Right lobe of liver (tissue), 6 donors: ENCODE measurements around the gene NUP210L. TPM values are rescaled to one million over a fixed set of nuclear protein-coding genes. Genes with fewer than 3 reads are reported as not detected.

ENCODE experiments used
- ATAC-seq, 4 donors: fragments of 200-7000 bp; cut with Tn5 transposase; one replicate each; pipeline ENCODE4 v1.9.1; 2020; ENCODE audit warnings: mild to moderate bottlenecking in 4 of 4, moderate library complexity in 4 of 4
- DNase-seq, 3 donors: peaks; one replicate each; pipeline ENCODE4 v3.0.0-alpha.2; 2020
- H3K27ac ChIP-seq, 3 donors: fragments of 200-600 bp; one replicate each; pipeline ENCODE4 v1.8.0; 2022
- H3K27me3 ChIP-seq, 2 donors: fragments of 200-600 bp; one replicate each; pipeline ENCODE4 v1.8.0; 2022
- H3K36me3 ChIP-seq, 4 donors: fragments of 200-600 bp; sonication (generic) in 1 of 4; one replicate each; pipeline versions ENCODE4 v1.5.1 to v1.8.0; 2017 to 2022; ENCODE audit warnings: control low read depth in 1 of 4
- H3K4me1 ChIP-seq, 4 donors: fragments of 200-600 bp; sonication (generic) in 1 of 4; one replicate each; pipeline versions ENCODE4 v1.5.1 to v1.8.0; 2017 to 2022; ENCODE audit warnings: control low read depth in 1 of 4
- H3K4me3 ChIP-seq, 3 donors: fragments of 200-600 bp; one replicate each; pipeline ENCODE4 v1.8.0; 2022
- H3K9me3 ChIP-seq, 4 donors: fragments of 200-600 bp; sonication (generic) in 1 of 4; one replicate each; pipeline versions ENCODE4 v1.5.1 to v1.8.0; 2017 to 2022; ENCODE audit warnings: control low read depth in 1 of 4
- POLR2A ChIP-seq: fragments of 450-650 bp; IDR thresholded peaks from one replicate; pipeline ENCODE4 v1.6.1; 2017; ENCODE audit warnings: antibody characterized with exemption, mild to moderate bottlenecking
- WGBS: methylation state at CpG from one replicate; pipeline ENCODE4 v1.1.6; 2018; ENCODE audit warnings: low coverage, low lambda C conversion rate; ENCODE audit not compliant: insufficient coverage; ENCODE audit errors: missing lambda C conversion rate; 5-methylcytosine and 5-hydroxymethylcytosine counted together
- intact Hi-C, 2 donors: fragments of 100-400 bp; cut with DNase I; formaldehyde crosslinking; loops; one replicate each; pipeline versions ENCODE4 v1.11.2 to v1.14.1; 2022
- total RNA-seq, 6 experiments: library from RNA; depleted of rRNA in 2 of 6; stranded (reverse); fragments of >200 nt in 2 of 6; fragmentation: NEBNext Ultra II Directional in 3 of 6; extraction: Animal tissue kit (Norgen Biotek cat#: 25700) in 3 of 6; gene quantifications; one replicate each; pipeline versions ENCODE4 v1.1.0 to v1.2.4, GENCODE V29; 2016 to 2023
- TF ChIP-seq, protein P1 (sequence below), 4 donors: fragments of 200-600 bp in 3 of 4; fragments of 450-650 bp in 1 of 4; IDR thresholded peaks; one replicate each; pipeline versions ENCODE4 v1.5.1 to v1.8.0; 2016 to 2022; ENCODE audit warnings: antibody characterized with exemption in 4 of 4, mild to moderate bottlenecking in 2 of 4
- donor health status: DM: no; HTN: yes; CAD: no.
- donor health status: DM: no; HTN: no; CAD: no.
- donor health status: DM: no; HTN: no; CAD: no.
- donor health status: DM: no; HTN: yes; CAD: no.
- donor health status: DM: no; HTN: yes; CAD: no.

NUP210L gene
- total RNA-seq, 6 experiments from 2014 or later = 0.14 TPM; not detected in 5

DNA sequence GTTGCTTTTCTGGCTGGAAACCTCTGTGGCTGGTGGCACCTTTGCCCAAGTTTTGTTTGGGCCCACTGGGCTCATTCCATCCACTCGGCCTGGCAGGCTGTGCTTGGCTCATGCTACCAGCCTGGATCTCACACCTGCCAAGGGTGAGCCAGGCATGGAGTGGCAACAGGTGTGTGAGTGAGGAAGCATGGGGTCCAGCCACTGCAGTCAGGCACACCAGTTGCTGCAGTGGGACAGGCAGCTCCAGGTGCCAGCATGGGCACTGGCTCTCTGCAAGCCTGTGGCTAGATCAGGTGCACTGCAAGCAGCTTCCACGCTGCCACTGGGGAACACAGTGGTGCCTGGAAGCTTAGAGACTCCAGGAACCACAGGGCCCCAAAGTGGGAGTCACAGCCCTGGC, 57.0 kb downstream of the NUP210L start:
- Histone ChIP-seq H3K9me3 (no peaks in the 10 kb centered on the region), H3K27ac (no peak overlapping the region), H3K27me3 (no peaks in the 10 kb centered on the region), H3K4me1 (no peaks in the 10 kb centered on the region), H3K4me3 (no peak overlapping the region), H3K36me3 (no peaks in the 10 kb centered on the region)
- WGBS = no CpG with 5 or more reads among the region's 2 CpGs
- no peak for DNase-seq
- TF ChIP-seq, protein P1, sequence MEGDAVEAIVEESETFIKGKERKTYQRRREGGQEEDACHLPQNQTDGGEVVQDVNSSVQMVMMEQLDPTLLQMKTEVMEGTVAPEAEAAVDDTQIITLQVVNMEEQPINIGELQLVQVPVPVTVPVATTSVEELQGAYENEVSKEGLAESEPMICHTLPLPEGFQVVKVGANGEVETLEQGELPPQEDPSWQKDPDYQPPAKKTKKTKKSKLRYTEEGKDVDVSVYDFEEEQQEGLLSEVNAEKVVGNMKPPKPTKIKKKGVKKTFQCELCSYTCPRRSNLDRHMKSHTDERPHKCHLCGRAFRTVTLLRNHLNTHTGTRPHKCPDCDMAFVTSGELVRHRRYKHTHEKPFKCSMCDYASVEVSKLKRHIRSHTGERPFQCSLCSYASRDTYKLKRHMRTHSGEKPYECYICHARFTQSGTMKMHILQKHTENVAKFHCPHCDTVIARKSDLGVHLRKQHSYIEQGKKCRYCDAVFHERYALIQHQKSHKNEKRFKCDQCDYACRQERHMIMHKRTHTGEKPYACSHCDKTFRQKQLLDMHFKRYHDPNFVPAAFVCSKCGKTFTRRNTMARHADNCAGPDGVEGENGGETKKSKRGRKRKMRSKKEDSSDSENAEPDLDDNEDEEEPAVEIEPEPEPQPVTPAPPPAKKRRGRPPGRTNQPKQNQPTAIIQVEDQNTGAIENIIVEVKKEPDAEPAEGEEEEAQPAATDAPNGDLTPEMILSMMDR (IDR thresholded peaks at IDR 0.05) = no peak
- TF ChIP-seq POLR2A = no peak
- ATAC-seq = no peak
- intact Hi-C loops = no loop called here

DNA sequence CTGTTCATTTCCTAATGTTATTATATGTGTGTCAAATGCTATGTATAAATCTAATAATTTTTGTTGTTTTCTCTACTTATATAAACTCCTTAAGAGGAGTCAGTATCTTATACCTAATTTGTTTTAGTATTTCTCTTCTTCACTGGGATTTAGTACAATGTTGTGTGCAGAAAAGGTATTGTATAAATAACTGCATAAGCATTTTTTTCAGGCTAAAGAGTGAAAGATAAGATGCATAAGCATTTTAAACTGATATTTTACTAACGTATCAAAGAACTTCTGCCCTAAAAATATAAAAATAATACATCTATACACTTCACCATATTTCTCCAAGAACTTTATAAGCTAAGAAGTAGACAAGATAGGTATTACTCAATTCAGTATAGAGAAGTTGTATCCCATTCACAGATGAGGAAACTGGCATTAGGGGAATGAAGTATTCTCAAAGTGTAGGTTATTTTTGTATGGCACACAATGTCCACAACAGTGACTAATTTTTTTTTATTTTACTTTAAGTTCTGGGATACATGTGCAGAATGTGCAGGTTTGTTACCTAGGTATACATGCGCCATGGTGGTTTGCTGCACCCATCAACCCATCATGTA, 59.3 kb downstream of the NUP210L start:
- ATAC-seq (no peak), DNase-seq (no peak)
- Histone ChIP-seq H3K36me3 (no peaks in the 10 kb centered on the region), H3K27ac (no peak overlapping the region), H3K9me3 (no peaks in the 10 kb centered on the region), H3K27me3 (no peaks in the 10 kb centered on the region), H3K4me1 (no peaks in the 10 kb centered on the region), H3K4me3 (no peak overlapping the region)
- WGBS = 44% methylated on average over 2 of the region's 2 CpGs
- intact Hi-C loops = no loop called here
- no peak for TF ChIP-seq POLR2A
- TF ChIP-seq, protein P1 (IDR thresholded peaks at IDR 0.05) = no peak

DNA sequence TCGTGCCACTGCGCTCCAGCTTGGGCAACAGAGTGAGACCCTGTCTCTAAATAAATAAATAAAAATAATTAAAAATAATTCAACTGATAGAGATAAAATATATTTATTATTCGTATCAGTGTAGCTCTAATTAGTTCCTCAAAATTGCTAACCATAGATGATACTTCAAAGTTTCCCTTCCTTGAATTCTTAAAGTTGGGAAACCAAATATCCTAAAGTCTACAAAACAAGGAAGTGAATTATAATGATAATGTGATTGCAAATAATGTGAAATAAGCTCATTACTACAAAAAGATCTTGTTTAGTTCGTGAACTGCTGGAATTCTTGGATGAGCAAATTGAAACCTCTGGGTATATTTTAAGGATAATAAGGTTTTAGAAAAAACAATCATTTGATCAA, 60.5 kb downstream of the NUP210L start:
- Histone ChIP-seq H3K4me3 (no peak overlapping the region), H3K27me3 (no peaks in the 10 kb centered on the region), H3K9me3 (no peaks in the 10 kb centered on the region), H3K36me3 (no peaks in the 10 kb centered on the region), H3K4me1 (no peaks in the 10 kb centered on the region), H3K27ac (no peak overlapping the region)
- TF ChIP-seq, protein P1 (IDR thresholded peaks at IDR 0.05) = no peak
- TF ChIP-seq POLR2A = no peak
- no peak for ATAC-seq
- no peak for DNase-seq
- intact Hi-C loops = no loop called here
- 85% methylated on average over 4 of the region's 4 CpGs for WGBS

DNA sequence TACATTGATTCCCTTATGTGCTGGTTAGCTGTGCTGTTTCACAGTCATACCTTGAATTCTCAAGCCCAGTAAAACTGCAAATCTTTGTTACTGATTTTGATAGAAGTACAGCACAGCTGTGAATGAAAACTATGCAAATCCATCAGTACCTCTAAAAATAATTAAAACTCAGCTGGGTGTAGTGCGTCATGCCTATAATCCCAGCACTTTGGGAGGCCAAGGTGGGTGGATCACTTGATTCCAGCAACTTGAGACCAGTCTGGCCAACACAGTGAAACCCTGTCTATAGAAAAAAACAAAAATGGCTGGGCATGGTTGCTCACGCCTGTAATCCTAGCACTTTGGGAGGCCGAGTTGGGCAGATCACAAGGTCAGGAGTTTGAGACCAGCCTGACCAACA, 61.2 kb downstream of the NUP210L start:
- no peaks in the 10 kb centered on the region for H3K27me3 ChIP-seq
- no peak overlapping the region for H3K4me3 ChIP-seq
- H3K36me3 ChIP-seq = no peaks in the 10 kb centered on the region
- no peak for TF ChIP-seq POLR2A
- TF ChIP-seq, protein P1 (IDR thresholded peaks at IDR 0.05) = no peak
- H3K4me1 ChIP-seq = no peaks in the 10 kb centered on the region
- 63% methylated on average over 3 of the region's 3 CpGs for WGBS
- intact Hi-C loops = no loop called here
- ATAC-seq = no peak
- H3K9me3 ChIP-seq = no peaks in the 10 kb centered on the region
- DNase-seq = no peak
- no peak overlapping the region for H3K27ac ChIP-seq

DNA sequence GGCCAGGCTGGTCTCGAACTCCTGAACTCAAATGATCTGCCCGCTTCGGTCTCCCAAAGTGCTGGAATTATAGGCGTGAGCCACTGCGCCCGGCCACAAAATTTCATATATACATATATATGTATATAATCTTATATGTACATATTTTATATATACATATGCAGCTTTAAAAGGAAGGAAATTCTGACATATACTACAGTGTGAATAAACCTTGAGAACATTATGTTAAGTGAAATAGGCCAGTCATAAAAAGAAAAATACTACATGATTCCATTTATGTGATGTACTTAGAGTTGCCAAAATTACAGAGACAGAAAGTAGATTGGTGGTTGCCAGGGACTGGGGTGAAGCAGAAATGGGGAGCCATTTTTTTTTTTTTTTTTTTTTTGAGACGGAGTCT, 63.2 kb downstream of the NUP210L start:
- DNase-seq = no peak
- no peaks in the 10 kb centered on the region for H3K4me1 ChIP-seq
- 91% methylated on average over 6 of the region's 7 CpGs for WGBS

More for the DNA sequence above, 63.2 kb downstream of the NUP210L start:
- Histone ChIP-seq H3K27ac (no peak overlapping the region), H3K36me3 (no peaks in the 10 kb centered on the region), H3K4me3 (no peak overlapping the region), H3K9me3 (no peaks in the 10 kb centered on the region), H3K27me3 (no peaks in the 10 kb centered on the region)
- TF ChIP-seq, protein P1 (IDR thresholded peaks at IDR 0.05) = no peak
- TF ChIP-seq POLR2A = no peak
- ATAC-seq = no peak
- intact Hi-C loops = no loop called here
